GM19099 (cell line): ENCODE measurements around the gene SPHKAP.

Experiments used
- POLR2A ChIP-seq: IDR thresholded peaks from 3 replicates; pipeline ENCODE4 v1.6.1; 2011; ENCODE audit warnings: low read depth; ENCODE audit not compliant: insufficient read length; ENCODE audit errors: extremely low read depth

SPHKAP gene

DNA sequence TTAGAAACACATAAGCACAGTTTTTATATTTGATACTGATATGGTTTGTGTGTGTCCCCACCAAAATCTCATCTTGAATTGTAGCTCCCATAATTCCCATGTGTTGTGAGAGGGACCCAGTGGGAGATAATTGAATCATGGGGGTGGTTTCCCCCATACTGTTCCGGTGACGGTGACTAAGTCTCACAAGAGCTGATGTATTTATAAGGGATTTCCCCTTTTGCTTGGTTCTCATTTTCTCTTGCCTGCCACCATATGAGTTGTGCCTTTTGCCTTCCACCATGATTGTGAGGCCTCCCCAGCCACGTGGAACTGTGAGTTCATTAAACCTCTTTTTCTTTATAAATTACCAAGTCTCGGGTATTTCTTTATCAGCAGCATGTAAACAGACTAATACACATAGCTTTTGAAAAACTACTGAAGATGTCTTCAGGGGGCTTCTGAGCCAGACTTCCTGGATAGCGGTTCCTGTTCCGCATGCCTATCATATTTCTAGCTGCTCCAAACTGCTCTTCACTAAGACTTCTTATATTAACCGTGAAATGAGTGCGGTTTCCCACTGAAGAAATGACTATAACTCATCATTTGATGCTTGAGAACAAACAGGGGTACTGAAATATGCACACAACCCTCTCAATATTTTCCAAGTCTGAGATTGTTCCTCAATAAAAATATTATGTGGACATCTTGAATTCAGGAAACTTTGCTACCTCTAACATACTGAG is 75.8 kb downstream of the SPHKAP start:
- TF ChIP-seq POLR2A, result no peak

- no peak for TF ChIP-seq POLR2A
Observed at GRCh38 chr2:228104215-228104614, 77.3 kb downstream of the SPHKAP start.

DNA sequence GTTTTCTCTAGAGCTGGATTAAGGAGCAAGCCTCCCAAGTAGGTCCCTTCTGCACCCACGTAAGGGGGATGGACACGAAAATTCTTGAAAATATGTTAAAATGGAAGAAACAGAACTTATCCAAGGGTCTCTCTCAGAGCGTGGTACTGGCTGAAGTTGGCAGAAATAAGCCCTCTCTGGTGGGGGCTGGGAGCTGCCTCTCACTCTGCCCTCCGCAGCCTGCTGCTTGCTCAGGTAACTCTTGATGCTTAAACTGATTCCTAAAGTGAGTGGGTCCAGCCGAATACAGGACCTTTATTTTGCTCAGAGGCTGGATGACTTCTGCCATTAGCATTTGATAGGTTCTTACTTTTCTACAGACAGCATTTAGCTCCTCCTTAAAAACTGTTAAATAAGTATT is 78.1 kb downstream of the SPHKAP start:
- no peak for TF ChIP-seq POLR2A

GRCh38 chr2:228102949-228103348 is 78.5 kb downstream of the SPHKAP start:
- no peak for TF ChIP-seq POLR2A

- TF ChIP-seq POLR2A, result no peak
Observed at GRCh38 chr2:228094377-228094921, 87.0 kb downstream of the SPHKAP start.

DNA sequence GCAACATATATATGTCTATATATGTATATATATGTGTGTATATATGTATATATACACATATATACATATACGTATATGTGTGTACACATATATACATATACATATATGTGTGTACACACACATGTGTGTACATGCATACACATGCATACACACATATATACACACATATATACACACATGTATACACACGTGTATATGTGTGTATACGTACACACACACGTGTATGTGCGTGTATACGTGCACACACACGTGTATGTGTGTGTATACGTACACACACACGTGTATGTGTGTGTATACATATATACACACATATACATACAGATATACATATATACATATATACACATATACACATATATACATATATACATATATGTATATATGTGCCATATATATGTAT is 89.4 kb downstream of the SPHKAP start:
- no peak for TF ChIP-seq POLR2A

GRCh38 chr2:228086561-228086960 is 94.9 kb downstream of the SPHKAP start:
- TF ChIP-seq POLR2A, result no peak

DNA sequence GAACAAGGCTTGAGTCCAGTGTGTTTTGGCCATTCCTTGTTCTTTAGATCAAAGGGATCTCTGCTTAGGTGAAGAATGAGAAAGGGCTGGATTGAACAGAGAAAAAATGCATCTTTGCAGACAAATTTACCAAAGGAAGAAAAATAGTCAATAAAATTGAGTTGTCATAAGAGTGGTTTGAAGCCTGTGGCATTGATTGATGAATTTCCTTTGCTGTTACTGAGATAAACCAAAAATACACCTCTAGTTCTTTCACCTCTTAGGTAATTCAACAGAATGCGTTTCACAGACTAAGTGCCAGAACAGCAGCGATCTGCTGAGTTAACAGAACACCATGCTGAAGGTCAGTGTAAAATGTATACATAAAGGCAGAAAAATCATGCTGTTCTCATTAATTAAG is 96.8 kb downstream of the SPHKAP start:
- TF ChIP-seq POLR2A, result no peak

- TF ChIP-seq POLR2A, result no peak
Observed at GRCh38 chr2:228083131-228083530, 98.4 kb downstream of the SPHKAP start.

DNA sequence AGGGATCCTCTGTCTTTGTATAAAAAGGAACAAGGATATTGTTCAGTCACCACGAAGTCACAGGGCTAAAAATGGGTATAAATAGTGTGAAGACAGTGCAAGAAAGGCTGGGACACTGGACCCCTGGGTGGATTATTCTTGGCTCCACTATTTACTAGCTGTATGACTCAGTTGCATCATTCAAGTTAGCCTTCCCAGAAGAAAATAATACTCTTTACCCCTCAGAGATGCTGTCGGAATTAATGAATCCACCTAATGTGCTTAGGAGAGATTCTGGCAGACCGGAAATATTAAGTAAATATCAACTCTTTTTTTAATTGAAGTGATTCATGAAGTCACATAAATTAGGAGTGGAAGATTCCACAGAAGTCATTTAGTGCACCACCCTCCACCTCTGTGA is 98.9 kb downstream of the SPHKAP start:
- TF ChIP-seq POLR2A, result no peak

DNA sequence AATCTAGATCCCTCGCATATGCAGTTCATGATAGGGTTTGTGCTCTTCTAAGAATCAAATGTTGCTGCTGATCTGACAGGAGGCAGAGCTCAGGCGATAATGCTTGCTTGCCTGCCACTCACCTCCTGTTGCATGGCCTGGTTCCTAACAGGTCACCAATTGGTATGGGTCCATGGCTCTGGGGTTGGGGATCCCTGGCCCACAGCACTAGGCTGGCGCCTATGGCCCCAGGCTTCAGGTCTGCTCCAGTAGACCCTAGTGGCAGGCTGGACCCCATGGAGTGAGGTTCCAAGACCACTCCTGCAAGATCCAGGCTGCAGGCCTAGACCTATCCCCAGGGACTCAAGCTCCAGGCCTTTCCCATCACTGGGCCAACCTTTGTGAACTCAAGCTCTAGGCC is 102.3 kb downstream of the SPHKAP start:
- no peak for TF ChIP-seq POLR2A

DNA sequence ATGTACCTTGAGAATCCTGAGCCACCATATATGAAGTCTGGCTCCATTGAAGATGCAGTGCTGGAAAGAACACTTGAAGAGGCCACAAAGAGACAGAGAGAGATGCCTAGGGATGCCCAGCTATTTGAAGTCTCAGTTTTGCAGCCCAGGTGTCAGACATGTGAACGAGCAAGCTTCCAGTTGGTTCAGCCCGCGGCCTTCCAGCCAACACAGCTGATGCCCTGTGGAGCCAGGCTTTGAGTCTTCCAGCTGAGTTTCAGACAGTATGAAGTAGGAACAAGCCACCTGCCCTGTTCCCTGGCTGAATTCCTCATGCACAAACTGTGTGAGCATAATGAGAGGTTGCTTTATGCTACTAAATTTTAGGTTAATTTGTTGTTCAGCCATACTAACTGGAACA is 108.8 kb downstream of the SPHKAP start:
- TF ChIP-seq POLR2A, result no peak

DNA sequence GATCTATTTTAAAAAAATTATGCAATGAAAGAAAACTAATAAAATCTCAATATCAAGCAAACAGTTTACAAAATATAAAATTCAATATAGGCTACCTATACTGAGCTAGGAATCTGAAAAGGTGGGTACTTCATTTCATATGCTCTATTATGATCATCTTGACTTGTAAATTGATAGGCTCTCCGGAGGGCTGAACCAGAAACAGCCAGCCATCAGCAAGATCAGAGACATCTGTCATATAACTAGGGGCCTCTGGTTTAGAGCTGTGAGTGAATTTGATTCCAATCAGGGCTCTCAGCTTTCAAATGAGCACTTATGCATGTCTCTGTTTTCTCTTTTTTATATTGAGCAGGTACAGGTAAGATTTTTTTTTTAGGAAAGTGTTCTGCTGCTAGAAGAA is 114.2 kb downstream of the SPHKAP start:
- no peak for TF ChIP-seq POLR2A

GRCh38 chr2:228066126-228066798 is 115.2 kb downstream of the SPHKAP start:
- TF ChIP-seq POLR2A, result no peak

GRCh38 chr2:228065686-228066085 is 115.8 kb downstream of the SPHKAP start:
- TF ChIP-seq POLR2A, result no peak

- no peak for TF ChIP-seq POLR2A
Observed at GRCh38 chr2:228064796-228065315, 116.6 kb downstream of the SPHKAP start.

- TF ChIP-seq POLR2A, result no peak
Observed at GRCh38 chr2:228064024-228064423, 117.5 kb downstream of the SPHKAP start.

DNA sequence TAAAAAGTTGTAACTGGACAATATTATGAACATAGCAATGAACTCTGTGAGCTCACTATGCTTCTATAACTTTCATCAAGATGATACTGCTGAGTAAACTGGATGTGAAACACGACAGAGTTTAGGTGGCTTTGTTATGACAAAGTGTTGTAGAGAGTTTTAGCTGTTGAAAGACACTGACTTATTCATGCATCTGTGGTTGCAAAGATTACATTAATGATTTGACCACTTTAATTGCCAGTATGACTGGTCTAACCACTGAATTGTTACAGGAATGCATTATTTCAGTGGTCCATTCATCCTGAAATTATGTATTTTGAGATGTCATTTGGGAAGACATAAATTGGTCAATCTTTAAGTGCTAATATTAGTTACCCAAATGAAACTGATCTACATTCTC is 117.9 kb downstream of the SPHKAP start:
- no peak for TF ChIP-seq POLR2A
